GM12801 (cell line): Measurements from ENCODE around the gene HSPB1.

Experiments
- CTCF ChIP-seq: IDR thresholded peaks from one replicate; pipeline ENCODE4 v1.5.1; 2011; ENCODE audit warnings: control low read depth; ENCODE audit not compliant: insufficient read length; ENCODE audit errors: extremely low read depth

The HSPB1 gene

GRCh38 chr7:76330673-76331072 is 28.2 kb downstream of the HSPB1 start:
- no peak for TF ChIP-seq CTCF

- TF ChIP-seq CTCF: no peak
Measured at GRCh38 chr7:76332078-76332477, 29.6 kb downstream of the HSPB1 start.

- TF ChIP-seq CTCF: no peak
Measured at GRCh38 chr7:76333511-76334101, 31.1 kb downstream of the HSPB1 start.

- TF ChIP-seq CTCF: no peak
Measured at GRCh38 chr7:76334320-76334967, 32.0 kb downstream of the HSPB1 start.

- TF ChIP-seq CTCF: no peak
Measured at GRCh38 chr7:76336094-76336493, 33.6 kb downstream of the HSPB1 start.

- TF ChIP-seq CTCF: no peak
Measured at GRCh38 chr7:76337147-76337546, 34.7 kb downstream of the HSPB1 start.

GRCh38 chr7:76338298-76339084 is 36.0 kb downstream of the HSPB1 start:
- TF ChIP-seq CTCF: no peak
